Astrocyte of the hippocampus (primary cell): ENCODE data around the gene TRIM7.

Source experiments
- DNase-seq: peaks from one replicate; pipeline ENCODE4 v3.0.0; 2011; ENCODE audit warnings: low read depth, low spot score

Gene TRIM7

DNA sequence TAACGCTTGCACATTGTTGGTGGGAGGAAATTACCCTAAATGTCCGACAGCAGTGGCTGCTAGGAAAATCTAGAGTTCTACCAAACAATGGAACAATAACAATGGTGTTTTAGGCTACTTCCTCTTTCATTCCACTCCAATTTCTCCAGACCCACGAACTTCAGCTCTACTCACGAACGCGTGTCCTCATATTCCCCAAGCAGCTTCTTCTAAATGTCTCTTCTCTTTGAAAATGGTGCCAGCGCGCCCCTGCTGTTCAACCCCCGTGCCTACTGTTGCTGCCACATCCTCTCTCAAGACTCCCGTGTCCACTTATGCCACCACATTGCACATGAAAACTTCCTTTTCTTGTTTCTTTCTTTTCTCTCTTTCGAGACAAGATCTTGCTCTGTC, 32.0 kb downstream of the TRIM7 start:
- DNase-seq = no peak

DNA sequence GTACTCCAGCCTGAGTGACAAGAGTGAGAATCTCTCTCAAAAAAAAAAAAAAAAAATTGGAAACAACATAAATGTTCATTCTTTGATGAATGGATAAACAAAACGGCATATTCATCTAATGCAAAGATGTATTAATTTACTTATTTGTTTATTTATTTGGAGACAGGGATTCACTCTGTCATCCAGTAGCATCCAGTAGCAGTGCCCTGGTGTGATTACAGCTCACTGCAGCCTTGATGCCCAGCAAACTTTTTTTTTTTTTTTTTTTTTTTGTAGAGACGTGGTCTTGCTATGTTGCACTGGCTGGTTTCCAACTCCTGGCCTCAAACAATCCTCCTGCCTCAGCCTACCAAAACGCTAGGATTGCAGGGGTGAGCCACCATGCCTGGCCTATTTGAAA, 33.2 kb downstream of the TRIM7 start:
- DNase-seq = no peak

DNA sequence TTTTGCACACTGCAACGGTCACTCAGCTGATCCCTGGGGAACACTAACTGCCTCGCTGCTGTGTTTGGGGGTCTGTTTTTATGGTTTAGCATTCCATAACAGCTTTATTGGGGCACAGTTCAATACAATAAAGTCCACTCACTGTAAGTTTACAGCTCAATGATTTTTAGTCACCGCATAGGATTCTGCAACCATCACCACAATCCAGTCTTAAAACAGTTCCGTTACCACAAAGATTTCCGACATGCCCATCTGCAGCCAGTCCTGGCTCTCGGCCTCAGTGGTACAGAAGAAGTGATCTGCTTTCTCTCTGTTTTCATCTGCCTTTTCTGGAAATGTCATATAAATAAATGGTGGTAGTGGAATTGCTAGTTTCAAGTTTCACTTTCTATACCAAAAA, 34.0 kb downstream of the TRIM7 start:
- peak; percentile 63 for DNase-seq

DNA sequence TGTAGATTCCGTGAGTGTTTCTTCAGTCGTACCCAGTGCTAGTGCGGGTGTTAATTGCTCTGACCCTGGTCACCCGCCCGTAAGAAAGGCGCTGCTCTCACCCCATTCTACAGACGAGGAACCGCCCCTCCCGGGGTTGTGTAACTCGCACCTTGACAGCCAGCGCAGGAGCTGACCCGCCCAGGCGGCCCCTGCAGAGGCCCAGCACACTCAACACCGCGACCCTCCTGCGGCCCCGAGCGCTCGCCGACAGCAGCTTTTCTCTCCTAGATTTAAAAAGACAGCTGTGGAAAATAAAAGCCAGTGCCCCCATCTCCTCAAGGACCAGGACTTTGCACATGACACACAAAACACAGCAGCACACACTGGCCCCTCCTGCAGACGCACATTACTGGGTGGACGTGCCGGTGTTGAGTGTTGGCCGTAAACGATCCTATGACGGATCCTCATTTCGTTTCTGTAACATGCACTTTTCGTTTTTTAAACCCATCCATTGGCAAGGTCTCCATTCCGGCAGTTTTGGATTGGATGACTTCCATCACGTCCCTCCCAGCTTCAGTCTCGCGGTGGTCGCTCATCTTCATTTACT, 34.7 kb downstream of the TRIM7 start:
- DNase-seq = no peak

DNA sequence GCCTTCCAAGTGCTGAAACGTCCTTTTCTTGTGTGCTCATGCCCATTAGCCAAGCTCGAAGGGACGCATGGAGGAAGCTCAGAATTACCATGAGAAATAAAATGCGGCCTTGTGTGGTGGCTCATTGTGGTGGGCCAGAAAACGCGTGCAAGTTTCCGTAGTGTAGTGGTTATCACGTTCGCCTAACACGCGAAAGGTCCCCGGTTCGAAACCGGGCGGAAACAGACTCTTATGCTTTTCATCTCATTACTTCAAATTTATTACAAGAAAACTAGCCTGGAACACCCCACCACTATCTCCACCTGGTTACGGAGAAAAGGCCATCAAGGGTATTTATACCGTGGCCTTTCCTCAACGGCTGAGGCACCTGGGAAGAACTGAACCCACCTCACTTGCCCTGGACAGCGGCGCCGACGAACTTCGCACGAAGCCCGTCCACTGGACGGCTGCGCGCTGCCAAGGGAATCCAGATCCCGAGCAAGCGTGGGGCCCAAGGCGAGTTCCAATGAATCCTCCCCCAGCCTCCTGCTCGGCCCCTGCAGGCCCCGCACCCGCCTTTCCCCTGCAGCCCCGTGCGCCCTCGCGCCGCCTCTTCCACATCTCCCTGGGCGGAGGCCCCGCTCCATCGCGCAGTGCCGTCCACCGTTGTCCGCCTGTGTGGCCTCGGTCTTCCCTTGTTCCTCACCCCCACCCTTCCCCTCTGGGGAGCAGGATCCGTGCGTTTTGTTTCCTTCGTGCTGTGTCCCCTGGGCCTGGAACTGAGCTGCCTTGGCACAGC, 35.3 kb downstream of the TRIM7 start:
- DNase-seq = peak; percentile 60

DNA sequence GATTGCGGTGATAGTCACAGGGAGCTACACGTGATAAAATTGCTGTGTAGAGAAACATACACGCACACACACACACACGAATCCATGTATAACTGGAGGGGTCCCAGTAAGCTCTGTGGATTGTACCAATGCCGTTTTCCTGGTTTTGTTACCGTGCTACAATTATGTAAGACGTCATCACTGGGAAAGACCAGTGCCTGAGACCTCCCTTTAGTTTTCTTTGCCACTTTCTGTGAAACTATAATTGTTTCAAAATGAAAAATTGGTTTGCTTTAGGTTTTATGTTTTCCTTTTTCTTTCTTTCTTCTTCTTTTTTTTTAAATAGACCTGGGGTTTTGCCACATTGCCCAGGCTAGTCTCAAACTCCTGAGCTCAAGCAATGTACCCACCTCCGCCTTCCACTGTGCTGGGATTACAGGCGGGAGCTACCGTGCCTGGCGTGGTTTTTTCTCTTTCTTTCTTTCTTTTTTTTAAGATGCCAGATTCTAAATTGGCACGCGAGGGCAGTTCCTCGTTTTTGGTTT, 36.3 kb downstream of the TRIM7 start:
- no peak for DNase-seq

DNA sequence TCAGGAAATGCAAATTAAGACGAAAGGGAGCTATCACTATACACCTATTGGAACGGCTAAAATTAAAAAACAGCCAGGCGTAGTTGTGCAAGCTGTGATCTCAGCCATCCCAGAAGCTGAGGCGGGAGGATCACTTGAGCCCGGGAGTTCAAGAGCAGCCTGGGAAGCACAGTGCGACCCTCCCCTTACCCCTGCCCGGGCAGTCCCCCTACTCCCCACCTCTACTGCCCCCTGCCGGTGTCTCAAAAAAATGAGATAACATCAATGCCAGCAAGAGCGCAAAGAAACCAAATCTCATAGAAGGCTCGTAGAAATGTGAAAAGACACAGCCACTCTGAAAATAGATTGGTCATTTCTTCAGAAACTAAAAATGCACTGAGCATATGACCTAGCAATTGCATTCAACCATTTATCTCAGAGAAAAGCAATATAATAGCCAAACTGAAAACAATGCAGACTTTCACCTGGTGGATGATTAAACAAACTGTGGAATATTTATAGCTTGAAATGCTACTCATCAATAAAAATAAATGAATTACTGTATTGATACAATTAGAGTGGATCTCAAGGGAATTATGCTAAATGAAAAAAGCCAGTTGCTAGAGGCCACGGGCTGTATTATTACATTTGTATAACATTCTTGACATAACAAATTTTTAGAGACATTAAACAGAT, 37.0 kb downstream of the TRIM7 start:
- DNase-seq = no peak

DNA sequence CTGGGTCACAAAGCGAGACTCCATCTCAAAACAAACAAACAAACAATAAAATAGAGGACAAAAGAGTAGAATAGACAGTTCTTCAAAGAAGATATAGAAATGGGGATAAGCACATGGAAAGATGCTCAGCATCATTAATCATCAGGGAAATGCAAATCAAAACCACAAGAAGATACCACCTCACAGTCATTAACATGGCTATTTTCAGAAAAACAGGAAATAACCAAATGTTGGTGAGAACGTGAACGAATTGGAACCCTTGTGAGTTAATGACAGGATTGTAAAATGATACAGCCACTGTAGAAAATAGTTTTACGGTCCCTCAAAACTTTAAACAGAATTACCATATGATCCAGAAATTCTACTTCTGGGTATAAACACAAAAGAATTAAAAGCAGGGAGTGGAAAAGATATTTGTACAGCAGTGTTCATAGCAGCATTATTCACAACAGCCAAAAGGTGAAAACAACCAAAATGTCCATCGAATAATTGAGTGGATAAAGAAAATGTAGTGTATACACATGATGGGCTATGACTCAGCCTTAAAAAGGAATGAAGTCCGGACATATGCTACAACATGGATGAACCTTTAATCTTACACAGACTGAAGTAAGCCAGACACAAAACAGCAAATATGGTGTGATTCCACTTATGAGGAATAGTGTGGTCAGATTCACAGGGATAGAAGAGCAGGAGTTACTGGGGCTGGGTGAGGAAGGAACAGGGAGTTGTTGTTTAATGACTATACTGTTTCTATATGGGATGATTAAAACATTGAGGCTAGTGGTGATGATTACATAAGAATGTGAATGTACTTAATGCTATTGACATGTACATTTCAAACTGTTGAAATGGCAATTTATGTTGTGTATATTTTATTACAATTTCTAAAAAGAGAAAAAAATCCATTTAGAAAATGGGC, 37.9 kb downstream of the TRIM7 start:
- DNase-seq = no peak

DNA sequence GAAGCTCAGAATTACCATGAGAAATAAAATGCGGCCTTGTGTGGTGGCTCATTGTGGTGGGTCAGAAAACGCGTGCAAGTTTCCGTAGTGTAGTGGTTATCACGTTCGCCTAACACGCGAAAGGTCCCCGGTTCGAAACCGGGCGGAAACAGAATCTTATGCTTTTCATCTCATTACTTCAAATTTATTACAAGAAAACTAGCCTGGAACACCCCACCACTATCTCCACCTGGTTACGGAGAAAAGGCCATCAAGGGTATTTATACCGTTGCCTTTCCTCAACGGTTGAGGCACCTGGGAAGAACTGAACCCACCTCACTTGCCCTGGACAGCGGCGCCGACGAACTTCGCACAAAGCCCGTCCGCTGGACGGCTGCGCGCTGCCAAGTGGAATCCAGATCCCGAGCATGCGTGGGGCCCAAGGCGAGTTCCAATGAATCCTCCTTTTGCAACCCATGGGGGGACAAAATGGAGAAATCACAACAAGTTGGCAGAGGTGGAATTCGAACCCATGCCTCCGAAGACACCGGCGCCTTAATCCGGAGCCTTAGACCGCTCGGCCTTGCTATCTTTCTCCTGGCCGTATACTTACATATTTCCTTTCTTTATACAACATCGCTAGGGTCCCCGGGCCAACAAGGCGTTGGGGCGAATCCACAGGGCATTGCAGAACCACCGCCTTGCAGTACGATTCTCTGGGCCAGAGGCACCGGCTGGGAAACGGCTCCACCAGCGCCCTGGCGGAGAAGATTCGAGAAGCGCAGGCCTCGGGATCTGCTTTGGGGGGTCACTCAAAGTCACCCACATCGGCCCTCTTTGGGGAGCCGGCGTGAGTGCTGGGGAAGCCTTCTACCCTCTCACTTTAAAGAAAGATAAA, 40.7 kb downstream of the TRIM7 start:
- no peak for DNase-seq

DNA sequence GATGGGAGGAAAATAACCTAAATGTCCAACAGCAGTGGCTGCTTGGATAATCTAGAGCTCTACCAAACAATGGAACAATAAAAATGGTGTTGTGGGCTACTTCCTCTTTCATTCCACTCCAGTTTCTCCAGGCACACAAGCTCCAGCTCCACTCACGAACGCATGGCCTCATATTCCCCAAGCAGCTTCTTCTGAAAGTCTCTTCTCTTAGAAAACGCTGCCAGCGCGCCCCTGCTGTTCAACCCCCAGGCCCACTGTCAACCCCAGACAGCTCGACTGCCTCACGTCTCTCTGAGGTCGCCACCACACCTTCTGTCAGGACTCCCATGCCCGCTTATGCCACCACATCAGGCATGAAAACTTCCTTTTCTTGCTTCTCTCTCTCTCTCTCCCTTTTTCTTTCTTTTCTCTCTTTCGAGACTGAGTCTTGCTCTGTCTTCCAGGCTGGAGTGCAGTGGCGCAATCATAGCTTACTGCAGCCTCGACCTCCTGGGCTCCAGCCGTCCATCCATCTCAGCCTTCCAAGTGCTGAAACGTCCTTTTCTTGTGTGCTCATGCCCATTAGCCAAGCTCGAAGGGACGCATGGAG, 41.4 kb downstream of the TRIM7 start:
- DNase-seq = no peak

DNA sequence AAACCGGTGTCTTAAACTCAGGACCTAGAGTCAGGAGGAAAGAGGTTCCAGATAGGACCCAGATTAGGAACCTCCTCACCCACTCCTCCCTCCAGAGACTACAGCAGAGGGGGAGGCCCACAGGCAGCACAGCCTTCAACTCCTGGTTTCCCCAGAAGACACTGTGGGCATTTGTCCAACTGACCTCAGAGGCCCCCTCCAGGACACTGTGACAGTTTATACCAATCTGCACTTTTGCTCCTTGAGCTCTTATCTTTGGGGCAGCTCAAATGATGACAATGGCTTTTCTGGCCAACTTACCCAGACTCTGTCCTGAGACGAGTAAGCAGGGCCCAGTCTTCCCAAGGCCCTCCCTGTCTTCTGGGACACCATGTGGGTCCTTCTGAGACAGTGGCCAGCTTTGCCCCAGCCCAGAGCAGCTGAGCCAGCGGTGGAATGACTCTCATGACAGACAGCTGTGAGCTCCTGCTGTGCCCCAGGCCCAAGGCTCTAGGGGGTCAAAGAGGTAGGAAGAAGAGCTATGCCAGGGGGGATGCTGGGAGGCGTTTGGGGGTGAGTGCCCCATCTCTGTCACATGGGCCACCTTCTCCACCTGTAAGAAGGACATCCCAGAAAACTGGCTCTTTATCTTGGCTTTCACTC, 43.3 kb downstream of the TRIM7 start:
- DNase-seq = no peak

DNA sequence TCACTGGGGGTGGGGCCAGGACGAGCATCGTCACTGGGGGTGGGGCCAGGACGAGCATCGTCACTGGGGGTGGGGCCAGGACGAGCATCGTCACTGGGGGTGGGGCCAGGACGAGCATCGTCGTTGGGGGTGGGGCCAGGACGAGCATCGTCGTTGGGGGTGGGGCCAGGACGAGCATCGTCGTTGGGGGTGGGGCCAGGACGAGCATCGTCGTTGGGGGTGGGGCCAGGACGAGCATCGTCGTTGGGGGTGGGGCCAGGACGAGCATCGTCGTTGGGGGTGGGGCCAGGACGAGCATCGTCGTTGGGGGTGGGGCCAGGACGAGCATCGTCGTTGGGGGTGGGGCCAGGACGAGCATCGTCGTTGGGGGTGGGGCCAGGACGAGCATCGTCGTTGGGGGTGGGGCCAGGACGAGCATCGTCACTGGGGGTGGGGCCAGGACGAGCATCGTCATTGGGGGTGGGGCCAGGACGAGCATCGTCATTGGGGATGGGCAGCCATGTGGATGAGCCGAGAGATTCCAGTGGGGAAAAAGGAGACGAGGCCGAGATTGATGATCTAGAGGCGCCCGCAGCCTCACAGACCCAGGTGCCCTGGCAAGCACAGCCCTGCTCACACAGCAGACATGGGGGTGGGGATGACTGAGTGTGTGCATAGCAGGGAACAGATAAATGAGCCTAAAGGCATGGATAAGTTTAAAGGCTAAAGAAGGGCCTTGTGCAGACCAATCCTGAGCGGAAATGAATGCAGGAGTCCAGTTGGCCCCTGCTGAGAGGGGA, 44.1 kb downstream of the TRIM7 start:
- peak; percentile 61 for DNase-seq

DNA sequence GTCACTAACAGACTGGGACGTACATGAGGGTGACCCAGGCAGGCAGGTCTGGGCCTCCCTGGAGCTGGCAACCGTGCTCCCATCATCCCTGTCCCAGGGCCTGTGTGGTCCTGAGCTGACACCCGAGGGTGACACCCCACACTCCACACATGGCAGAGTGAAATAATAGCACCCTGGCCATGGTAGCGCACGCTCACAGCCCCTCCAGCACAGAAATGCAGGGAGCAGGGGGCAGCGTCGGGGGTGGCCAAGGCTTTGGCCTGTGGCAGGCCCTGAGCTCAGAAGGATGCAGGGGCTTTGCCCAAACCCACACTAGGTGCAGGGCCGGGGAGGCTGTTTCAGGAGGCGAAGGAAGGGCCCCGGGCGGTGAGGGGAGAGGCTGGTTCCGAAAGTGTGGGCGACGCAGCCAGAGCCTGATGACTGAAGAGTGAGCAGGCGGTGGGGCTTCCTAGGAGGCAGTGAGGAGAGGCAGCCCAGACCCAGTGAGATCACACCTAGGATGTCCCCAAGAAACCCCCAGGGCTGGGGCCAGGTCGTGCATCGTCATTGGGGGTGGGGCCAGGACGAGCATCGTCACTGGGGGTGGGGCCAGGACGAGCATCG, 44.7 kb downstream of the TRIM7 start:
- peak; percentile 49 for DNase-seq

DNA sequence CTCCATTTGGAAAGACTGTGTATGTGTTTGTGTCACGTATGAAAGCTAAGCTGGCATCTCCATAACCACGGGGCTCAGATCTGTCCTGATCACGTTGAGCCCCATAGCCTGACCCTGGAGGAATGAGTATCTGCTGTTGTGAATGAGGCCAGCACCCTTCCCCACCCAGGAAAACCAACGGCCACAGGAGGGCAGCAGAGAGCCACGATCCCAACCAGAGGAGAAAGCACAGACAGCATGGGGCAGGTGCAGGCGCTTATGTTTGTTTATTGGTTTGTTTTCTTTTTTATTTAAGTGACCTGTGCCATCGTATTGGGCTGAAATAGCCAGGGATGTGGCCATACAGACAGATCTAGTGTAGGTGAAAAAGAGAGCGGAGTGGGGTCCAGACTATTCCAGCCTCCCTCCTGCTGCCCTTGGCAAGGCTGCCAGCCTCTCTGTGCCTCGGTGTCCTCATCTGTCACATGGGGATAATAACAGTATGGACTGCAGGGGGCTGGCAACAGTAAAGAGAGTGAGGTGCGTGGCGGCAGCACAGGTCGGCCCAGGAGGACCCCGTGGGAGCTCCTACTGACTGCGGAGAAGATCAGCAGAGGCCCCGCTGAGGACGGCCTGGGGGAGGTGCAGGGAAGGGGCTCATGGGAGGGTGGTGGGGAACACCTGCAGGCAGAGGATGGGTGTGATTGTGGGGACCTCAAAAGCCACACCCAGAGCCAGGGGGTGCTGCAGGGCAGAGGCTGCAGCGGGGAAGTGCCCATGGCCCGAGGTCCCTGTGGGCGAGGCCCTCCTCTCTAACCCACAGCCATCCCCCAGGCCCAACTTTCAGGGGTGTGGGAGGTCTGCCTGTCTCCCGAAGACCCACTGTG, 45.5 kb downstream of the TRIM7 start:
- DNase-seq = peak; percentile 90

DNA sequence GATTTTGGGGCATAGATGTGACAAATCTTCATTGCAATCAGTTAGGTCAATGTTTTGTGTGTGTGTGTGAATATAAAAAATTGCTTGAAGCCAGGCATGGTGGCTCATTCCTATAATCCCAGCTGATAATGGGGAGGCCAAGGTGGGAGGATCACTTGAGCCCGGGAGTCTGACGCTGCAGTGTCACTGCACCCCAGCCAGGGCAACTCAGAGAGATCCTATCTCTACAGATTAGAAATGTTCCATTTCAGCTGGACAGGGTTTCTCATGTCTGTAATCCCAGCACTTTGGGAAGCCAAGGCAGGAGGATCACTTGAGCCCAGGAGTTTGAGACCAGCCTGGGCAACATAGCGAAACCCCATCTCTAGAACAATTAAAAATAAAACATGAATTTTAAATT, 46.1 kb downstream of the TRIM7 start:
- no peak for DNase-seq

DNA sequence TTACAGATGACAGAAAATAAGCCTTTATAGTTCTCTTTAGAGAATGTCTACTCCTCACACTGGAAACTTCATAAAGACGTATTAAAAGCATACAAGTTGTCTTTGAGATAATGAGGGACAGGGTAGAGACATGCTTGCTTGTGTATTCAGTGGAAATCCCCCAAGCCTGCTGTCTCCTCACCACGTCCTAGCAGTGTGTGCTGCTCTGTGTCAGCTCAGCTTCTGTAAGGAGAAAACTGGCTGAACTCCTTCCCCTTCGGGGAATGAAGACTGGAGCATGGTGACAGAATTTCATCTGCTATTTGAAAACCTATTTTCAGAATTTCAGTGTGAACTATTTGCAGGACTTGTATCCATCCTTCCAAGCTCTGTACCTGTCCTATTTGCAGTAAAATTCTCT, 48.2 kb downstream of the TRIM7 start:
- DNase-seq = no peak

DNA sequence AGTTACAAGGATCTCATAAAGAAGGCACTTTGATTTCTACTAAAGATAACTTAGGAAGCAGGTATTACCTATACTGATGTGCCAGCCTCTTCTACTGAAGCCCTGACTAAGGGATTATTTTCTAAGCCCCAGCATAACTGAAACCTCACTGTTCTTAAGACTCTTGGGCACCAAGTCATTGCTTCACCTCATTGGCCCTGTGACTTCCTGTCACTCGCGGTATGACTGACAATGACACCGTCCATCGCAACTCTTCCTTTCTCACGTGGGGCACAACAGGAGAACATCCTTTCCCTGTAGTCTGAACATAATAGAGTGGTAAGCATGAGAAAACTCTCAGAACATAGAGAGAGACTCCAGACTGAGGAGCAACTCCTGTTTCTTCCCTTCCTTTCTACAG, 51.2 kb downstream of the TRIM7 start:
- no peak for DNase-seq

DNA sequence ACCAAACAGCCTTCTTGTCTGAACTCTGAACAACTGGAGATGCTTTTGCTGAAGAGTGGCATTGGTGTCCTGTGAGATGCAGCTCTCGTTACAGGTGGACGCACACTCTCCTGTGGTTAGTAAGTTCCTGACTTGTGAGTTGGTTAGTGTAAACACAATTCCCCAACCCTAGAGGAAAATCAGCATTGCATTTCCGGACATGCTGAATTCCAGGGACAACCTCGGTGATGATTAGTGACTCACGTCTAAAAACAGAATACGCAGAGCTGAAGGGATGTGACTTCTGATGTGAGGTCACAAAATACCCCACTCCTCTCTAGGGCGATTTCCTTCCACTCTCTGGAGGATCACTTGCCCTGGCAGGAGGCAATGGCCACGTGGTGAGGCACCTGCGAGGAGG, 52.6 kb downstream of the TRIM7 start:
- DNase-seq = no peak
